Activated naive CD8-positive, alpha-beta T cell treated with anti-CD3 and anti-CD28 coated beads for 36 hours (primary cell): Measurements from ENCODE around the gene SMPX. TPM values are rescaled to one million over a fixed set of nuclear protein-coding genes. Genes with fewer than 3 reads are reported as not detected.

Experiments
- DNase-seq: peaks from one replicate; pipeline ENCODE4 v3.0.0; 2021
- H3K27ac Mint-ChIP-seq: one replicate; pipeline ENCODE4 v1.8.0; 2022; ENCODE audit warnings: mild to moderate bottlenecking, moderate library complexity, mixed read lengths
- H3K27me3 Mint-ChIP-seq: one replicate; pipeline ENCODE4 v1.8.0; 2022; ENCODE audit warnings: mild to moderate bottlenecking, mixed read lengths
- H3K36me3 Mint-ChIP-seq: one replicate; pipeline ENCODE4 v1.8.0; 2021; ENCODE audit warnings: mild to moderate bottlenecking, mixed read lengths
- H3K4me1 Mint-ChIP-seq: one replicate; pipeline ENCODE4 v1.8.0; 2021; ENCODE audit warnings: mixed read lengths
- H3K4me3 Mint-ChIP-seq: one replicate; pipeline ENCODE4 v1.8.0; 2022; ENCODE audit warnings: mild to moderate bottlenecking, moderate library complexity, mixed read lengths
- H3K9me3 Mint-ChIP-seq: one replicate; pipeline ENCODE4 v1.8.0; 2022; ENCODE audit warnings: mixed read lengths
- total RNA-seq, 2 experiments: library from RNA; stranded (reverse); gene quantifications; one replicate each; pipeline ENCODE4 v1.2.3, GENCODE V29; 2021

SMPX gene
- total RNA-seq, 2 experiments from 2014 or later = not detected

DNA sequence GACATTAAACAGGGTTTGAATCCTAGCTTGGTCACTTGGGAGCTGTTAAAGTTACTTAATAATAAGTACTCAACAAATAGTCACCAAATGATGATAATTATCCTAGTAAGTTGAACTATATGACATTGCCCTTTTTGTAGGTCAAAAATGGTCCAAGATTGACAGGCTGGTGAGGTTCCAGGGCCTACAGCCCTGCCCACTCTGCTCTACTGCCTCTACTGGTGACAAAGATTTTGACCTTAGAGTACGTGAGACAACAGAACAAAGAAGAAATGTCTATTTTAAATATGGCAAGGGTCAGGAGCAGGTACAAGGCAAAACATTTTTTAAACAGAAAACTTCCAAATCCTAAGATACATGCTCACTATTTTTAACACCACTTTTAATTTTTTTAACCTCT lies 572 bp upstream of the SMPX start:
- H3K9me3 Mint-ChIP-seq = no peaks in the 10 kb centered on the region
- DNase-seq = no peak
- no peak overlapping the region for H3K27ac Mint-ChIP-seq
- no peaks in the 10 kb centered on the region for H3K36me3 Mint-ChIP-seq
- H3K27me3 Mint-ChIP-seq = no peaks in the 10 kb centered on the region
- H3K4me3 Mint-ChIP-seq = no peak overlapping the region
- H3K4me1 Mint-ChIP-seq = no peaks in the 10 kb centered on the region

DNA sequence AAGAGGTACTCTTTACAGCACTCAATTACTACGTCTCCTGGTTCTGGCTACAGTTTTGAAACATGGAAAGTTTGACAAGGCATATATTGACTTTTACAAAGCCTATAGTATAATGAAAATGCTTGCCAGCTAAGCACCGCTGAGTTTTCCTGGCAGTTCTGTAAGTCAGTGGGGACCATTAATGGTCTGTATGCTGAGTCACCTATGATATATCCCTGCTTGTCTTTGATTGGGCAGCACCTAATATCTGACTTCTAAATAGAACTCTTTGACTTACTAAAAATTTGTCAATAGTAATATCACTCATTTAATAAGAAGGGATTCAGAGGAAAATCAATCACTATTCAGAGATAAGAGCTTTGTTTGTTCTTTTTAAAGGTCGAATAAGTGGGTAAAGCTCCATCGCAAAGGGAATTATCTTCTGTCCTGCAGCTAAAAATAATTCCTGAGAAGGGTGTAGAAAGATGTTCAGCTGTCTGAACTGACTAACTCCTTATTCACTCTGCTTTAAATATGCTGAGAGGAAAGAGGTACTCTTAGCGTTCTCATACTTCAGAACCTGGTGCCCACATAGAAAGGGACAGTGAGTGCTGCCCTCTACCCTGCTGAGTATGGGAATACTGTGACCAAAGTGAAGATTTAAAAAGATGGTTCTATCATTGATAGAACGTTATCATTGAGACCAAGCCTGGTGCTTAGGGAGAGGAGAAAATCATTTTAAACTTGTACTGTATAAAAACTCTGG lies 959 bp downstream of the SMPX start:
- no peak overlapping the region for H3K27ac Mint-ChIP-seq
- no peak overlapping the region for H3K4me3 Mint-ChIP-seq
- no peaks in the 10 kb centered on the region for H3K4me1 Mint-ChIP-seq
- DNase-seq = no peak
- H3K36me3 Mint-ChIP-seq = no peaks in the 10 kb centered on the region
- no peaks in the 10 kb centered on the region for H3K27me3 Mint-ChIP-seq
- H3K9me3 Mint-ChIP-seq = no peaks in the 10 kb centered on the region

DNA sequence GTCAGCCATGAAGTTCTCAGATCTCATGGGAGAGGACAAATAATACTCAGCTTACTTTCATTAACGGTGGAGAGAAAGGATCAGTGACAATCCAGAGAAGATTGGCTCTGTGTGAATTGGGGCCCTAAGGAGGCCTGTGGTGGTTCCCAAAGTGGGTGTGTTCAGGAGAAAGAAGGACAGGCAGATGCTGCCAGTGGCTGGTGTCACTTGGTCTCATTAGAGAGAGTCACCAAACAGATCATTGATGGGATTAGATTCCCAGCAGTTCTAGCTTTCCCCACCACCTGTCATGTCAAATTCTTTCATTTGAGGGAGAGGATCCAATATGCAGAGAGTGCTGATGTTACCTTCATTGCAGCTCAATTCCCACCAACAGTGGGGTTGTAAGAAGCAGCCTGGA lies 8.0 kb downstream of the SMPX start:
- Mint-ChIP-seq H3K4me3 (no peak overlapping the region), H3K36me3 (no peaks in the 10 kb centered on the region), H3K9me3 (no peaks in the 10 kb centered on the region), H3K27me3 (no peaks in the 10 kb centered on the region), H3K4me1 (no peaks in the 10 kb centered on the region), H3K27ac (no peak overlapping the region)
- DNase-seq = no peak

DNA sequence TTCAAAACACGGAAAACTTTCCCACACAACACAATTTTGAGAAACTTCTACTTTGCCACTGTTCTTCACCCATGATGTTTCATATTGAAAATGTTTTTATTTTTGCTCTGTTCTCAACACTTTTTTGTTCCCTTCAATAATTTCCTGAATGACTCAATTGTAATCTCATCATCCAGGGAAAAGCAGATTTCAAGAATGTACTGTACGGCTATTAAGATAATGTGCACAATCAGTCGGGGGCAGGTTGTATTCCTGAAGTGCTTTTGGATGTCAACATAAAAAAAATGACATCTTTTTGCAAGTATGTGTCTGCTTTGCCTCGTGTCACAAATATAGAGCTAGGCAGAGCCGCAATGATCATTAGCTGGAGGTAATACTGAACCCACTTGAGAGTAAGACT lies 9.7 kb downstream of the SMPX start:
- H3K36me3 Mint-ChIP-seq = no peaks in the 10 kb centered on the region
- H3K4me3 Mint-ChIP-seq = no peak overlapping the region
- DNase-seq = no peak
- no peaks in the 10 kb centered on the region for H3K4me1 Mint-ChIP-seq
- H3K27ac Mint-ChIP-seq = no peak overlapping the region
- no peaks in the 10 kb centered on the region for H3K9me3 Mint-ChIP-seq
- no peaks in the 10 kb centered on the region for H3K27me3 Mint-ChIP-seq

DNA sequence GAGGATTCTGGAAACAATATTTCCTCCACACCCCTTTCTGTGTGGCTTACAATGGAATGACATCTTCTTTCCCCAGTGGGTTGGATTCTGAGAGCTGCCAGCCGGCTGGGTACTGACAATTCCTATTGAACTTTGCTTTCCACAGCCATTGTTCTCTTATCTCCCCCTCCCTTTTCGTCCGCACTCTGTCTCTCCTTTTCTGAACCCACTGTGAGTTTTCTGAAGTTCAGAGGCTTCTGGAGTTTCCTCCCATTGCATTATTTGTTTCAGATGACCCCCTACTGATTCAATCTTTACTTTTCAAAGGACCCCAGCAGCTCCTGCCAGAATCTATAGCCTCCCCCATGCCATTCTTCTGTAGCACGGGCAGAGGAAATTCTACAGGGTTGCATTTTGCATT lies 10.4 kb downstream of the SMPX start:
- Mint-ChIP-seq H3K4me1 (no peaks in the 10 kb centered on the region), H3K36me3 (no peaks in the 10 kb centered on the region), H3K9me3 (no peaks in the 10 kb centered on the region), H3K4me3 (no peak overlapping the region), H3K27ac (no peak overlapping the region), H3K27me3 (no peaks in the 10 kb centered on the region)
- no peak for DNase-seq

- Mint-ChIP-seq H3K9me3 (no peaks in the 10 kb centered on the region), H3K4me3 (no peak overlapping the region), H3K27me3 (no peaks in the 10 kb centered on the region), H3K27ac (no peak overlapping the region), H3K36me3 (no peaks in the 10 kb centered on the region), H3K4me1 (no peaks in the 10 kb centered on the region)
- DNase-seq = peak; percentile 15
Measured at GRCh38 chrX:21745756-21746155, 12.2 kb downstream of the SMPX start.

DNA sequence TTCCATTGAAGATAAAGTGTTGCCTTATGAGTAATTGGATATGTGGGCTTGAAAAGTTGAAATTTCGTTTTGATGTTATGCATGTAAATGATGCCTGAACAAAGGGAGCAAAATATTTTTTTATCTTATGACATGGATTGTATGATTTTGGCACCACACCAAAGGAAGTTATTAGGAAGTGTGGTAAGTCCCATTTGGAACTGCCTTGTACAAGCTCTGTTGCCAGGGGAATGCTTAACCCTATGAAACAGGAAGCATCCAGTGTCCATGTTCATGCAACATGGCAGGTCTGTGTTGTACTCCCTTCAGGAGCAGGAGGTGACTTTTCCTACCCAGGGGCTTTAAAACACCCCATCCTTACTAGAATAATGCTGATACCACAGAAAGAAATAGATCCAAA lies 13.2 kb downstream of the SMPX start:
- H3K9me3 Mint-ChIP-seq = no peaks in the 10 kb centered on the region
- H3K27ac Mint-ChIP-seq = no peak overlapping the region

GRCh38 chrX:21744060-21744459 lies 13.9 kb downstream of the SMPX start:
- Mint-ChIP-seq H3K36me3 (no peaks in the 10 kb centered on the region), H3K4me1 (no peaks in the 10 kb centered on the region), H3K4me3 (no peak overlapping the region), H3K27ac (no peak overlapping the region), H3K9me3 (no peaks in the 10 kb centered on the region), H3K27me3 (no peaks in the 10 kb centered on the region)
- no peak for DNase-seq

More for the DNA sequence above, 13.2 kb downstream of the SMPX start:
- Mint-ChIP-seq H3K4me1 (no peaks in the 10 kb centered on the region), H3K4me3 (no peak overlapping the region), H3K27me3 (no peaks in the 10 kb centered on the region), H3K36me3 (no peaks in the 10 kb centered on the region)
- no peak for DNase-seq

GRCh38 chrX:21741869-21742701 lies 15.8 kb downstream of the SMPX start:
- no peak overlapping the region for H3K27ac Mint-ChIP-seq
- no peaks in the 10 kb centered on the region for H3K9me3 Mint-ChIP-seq
- no peaks in the 10 kb centered on the region for H3K4me1 Mint-ChIP-seq
- no peak for DNase-seq
- no peaks in the 10 kb centered on the region for H3K27me3 Mint-ChIP-seq
- no peaks in the 10 kb centered on the region for H3K36me3 Mint-ChIP-seq
- H3K4me3 Mint-ChIP-seq = no peak overlapping the region

GRCh38 chrX:21741364-21741763 lies 16.6 kb downstream of the SMPX start:
- Mint-ChIP-seq H3K4me3 (no peak overlapping the region), H3K9me3 (no peaks in the 10 kb centered on the region), H3K27me3 (no peaks in the 10 kb centered on the region), H3K27ac (no peak overlapping the region), H3K4me1 (no peaks in the 10 kb centered on the region), H3K36me3 (no peaks in the 10 kb centered on the region)
- no peak for DNase-seq

DNA sequence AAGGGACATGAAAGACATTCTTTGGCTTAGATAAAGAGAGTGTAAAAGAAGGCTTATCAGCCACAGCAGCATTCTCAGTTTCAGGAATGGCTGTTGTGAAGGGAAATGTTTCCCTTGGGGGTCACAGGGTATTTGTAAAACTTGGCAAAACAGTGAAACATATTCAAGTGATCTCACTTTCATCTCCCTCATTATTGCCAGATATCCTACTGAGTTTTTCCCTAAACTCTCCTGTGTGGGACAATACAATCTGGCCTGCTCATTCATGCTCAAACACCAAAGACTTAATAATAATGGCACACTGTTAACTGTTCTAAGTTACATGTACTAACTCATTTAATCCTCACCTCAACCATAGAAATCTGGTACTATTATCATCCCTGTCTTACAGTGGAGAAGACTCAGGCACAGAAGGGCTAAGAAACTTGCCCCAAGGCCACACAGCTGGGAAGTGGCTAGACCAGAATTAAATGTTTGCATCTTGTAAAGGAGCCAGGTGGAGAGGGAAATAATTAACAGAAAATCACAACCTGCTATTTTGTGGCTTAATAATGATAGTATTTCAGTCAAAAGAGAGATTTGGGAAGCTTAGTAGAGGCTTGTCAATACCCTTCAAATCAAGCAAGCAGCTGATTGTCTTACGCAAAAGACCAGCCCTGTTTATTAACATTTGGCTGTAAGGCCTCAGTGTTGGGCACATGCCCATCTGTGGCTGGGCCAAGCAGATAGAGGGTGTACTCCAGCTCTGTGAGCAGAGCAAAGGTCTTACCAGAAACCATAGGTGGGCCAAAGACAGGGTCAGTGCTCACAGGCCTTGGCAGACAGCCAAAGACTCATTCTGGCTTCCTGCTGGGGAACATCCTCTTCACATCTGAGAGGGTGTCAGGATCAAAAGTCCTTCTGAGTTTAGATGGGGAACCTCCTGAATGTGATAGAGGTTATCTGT lies 17.3 kb downstream of the SMPX start:
- Mint-ChIP-seq H3K36me3 (no peaks in the 10 kb centered on the region), H3K27me3 (no peaks in the 10 kb centered on the region), H3K4me1 (no peaks in the 10 kb centered on the region), H3K9me3 (no peaks in the 10 kb centered on the region), H3K4me3 (no peak overlapping the region), H3K27ac (no peak overlapping the region)
- DNase-seq = no peak

DNA sequence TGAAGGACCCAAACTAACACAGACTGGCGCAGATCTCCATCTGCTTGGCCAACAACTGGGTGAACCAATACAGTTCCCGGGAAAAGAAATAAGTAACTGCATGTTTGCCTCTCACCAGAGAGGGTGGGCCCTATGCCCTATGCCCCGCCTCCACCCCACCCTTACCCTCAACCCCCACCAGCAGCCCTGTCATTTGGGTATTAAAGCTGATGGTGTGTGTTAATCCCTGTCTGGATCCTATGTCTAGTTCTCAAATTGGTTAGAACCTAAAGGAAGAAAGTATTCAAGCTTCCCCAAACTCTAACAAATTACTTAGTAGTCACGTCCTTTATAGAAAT lies 19.0 kb downstream of the SMPX start:
- Mint-ChIP-seq H3K4me3 (no peak overlapping the region), H3K9me3 (no peaks in the 10 kb centered on the region), H3K36me3 (no peaks in the 10 kb centered on the region), H3K4me1 (no peaks in the 10 kb centered on the region), H3K27ac (no peak overlapping the region), H3K27me3 (peaks cover 9% of the 10 kb centered on the region)
- DNase-seq = no peak

DNA sequence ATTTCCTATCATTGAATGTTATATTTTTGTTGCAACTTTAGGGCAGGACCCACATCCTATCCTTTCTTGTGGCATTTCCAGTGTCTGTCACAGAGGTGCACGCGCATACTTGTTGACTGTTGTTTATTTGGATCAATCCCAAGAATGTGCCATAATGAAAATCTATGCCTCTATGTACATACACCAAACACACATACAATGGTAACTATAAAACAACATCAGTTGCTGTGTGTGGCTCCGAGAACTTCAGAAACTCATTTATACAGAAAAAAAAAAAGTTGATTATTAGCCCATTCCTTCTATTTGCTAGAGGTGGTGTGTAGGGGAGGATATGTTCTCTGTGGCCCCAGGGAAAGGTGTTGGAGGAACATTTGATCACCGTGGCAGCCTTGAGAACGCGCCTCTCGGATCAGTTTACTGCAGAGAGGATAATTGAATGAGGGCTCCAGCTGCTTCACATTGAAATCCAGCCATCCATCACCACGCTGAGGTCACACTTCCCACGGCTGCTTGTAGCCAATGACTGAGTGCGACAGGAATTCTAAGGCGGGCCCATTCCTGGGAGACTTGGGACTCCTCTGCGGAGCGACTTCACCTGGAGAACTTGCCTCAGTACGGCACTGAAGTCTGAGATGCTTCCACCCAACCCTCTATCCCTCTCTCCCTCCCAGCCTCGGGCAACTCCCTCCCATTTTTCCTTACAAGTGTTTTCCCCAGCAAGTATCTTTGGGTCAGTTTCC lies 19.5 kb downstream of the SMPX start:
- H3K4me1 Mint-ChIP-seq = no peaks in the 10 kb centered on the region
- H3K27ac Mint-ChIP-seq = no peak overlapping the region
- H3K36me3 Mint-ChIP-seq = no peaks in the 10 kb centered on the region

GRCh38 chrX:21735768-21736127 lies 22.2 kb downstream of the SMPX start:
- H3K9me3 Mint-ChIP-seq = no peaks in the 10 kb centered on the region
- H3K27me3 Mint-ChIP-seq = peaks cover 9% of the 10 kb centered on the region
- H3K4me1 Mint-ChIP-seq = no peaks in the 10 kb centered on the region
- H3K36me3 Mint-ChIP-seq = no peaks in the 10 kb centered on the region
- H3K4me3 Mint-ChIP-seq = no peak overlapping the region
- no peak for DNase-seq
- no peak overlapping the region for H3K27ac Mint-ChIP-seq

More for the DNA sequence above, 19.5 kb downstream of the SMPX start:
- Mint-ChIP-seq H3K9me3 (no peaks in the 10 kb centered on the region), H3K4me3 (no peak overlapping the region), H3K27me3 (peaks cover 9% of the 10 kb centered on the region)
- DNase-seq = no peak
